Measurements from ENCODE around the gene TMEM184A. TPM values are rescaled to one million over a fixed set of nuclear protein-coding genes. Genes with fewer than 3 reads are reported as not detected.
"Not testable (repeated sequence)": the region's sequence is repeated elsewhere in the genome, so short reads cannot be mapped to it uniquely, and the experiment has no call there.

The TMEM184A gene
- total RNA-seq, 1 experiment from 2014 or later: 21.4 TPM

- Histone ChIP-seq H3K9me3 (ENCODE audit: insufficient read depth, low read depth) (no peaks in the 10 kb centered on the region), H3K27me3 (ENCODE audit: insufficient read depth, low read depth) (peaks cover 57% of the 10 kb centered on the region), H4K20me1 (ENCODE audit: insufficient read depth) (peaks cover 7% of the 10 kb centered on the region; the same call in 1 of the 2 replicates), H3K9me2 (ENCODE audit: insufficient read depth) (no peaks in the 10 kb centered on the region), H3K79me2 (ENCODE audit: low read depth) (no peaks in the 10 kb centered on the region), H2AFZ (no peak overlapping the region), H3F3A (ENCODE audit: insufficient read depth, low read depth) (no peaks in the 10 kb centered on the region), H3K4me3 (no peak overlapping the region), H3K36me3 (ENCODE audit: low read depth) (no peaks in the 10 kb centered on the region), H3K4me1 (replicated peaks; ENCODE audit: insufficient read depth) (no peaks in the 10 kb centered on the region), H3K4me2 (no peak overlapping the region), H3K27ac (no peak overlapping the region)
- no peak for DNase-seq
- intact Hi-C loops (cut with micrococcal nuclease; ENCODE audit: unreplicated experiment): no loop called here
- TF ChIP-seq CTCF (conservative IDR thresholded peaks at IDR 0.05) (no peak), EZH2 (IDR thresholded peaks at IDR 0.05; ENCODE audit: low read depth) (no peak)
- BruUV-seq (replicated peaks): no TSS peak
- ChIA-PET POLR2A (ENCODE audit: unreplicated experiment) (no interaction called here), CTCF (interaction anchor here (0.5 to 0.6 kb wide), 2 partner anchors 10 to 1104 kb away, joined by 3 read pairs; no protein-coding TSS in a partner anchor)
Measured at GRCh38 chr7:1584700-1585099, 28.7 kb upstream of the TMEM184A start.

GRCh38 chr7:1583241-1583930, 27.4 kb upstream of the TMEM184A start:
- H3F3A ChIP-seq (ENCODE audit: insufficient read depth, low read depth); H3K4me1 ChIP-seq (replicated peaks; ENCODE audit: insufficient read depth); H3K79me2 ChIP-seq (ENCODE audit: low read depth); H2AFZ ChIP-seq; H3K9me3 ChIP-seq (ENCODE audit: insufficient read depth, low read depth); H3K4me2 ChIP-seq; H3K9me2 ChIP-seq (ENCODE audit: insufficient read depth); POLR2A ChIA-PET (ENCODE audit: unreplicated experiment); H3K27ac ChIP-seq; BruUV-seq (replicated peaks); intact Hi-C loops (cut with micrococcal nuclease; ENCODE audit: unreplicated experiment); H4K20me1 ChIP-seq (ENCODE audit: insufficient read depth); H3K4me3 ChIP-seq; H3K36me3 ChIP-seq (ENCODE audit: low read depth); DNase-seq: not testable (repeated sequence)
- peaks cover 44% of the 10 kb centered on the region for H3K27me3 ChIP-seq (ENCODE audit: insufficient read depth, low read depth)
- CTCF ChIA-PET: interaction anchor here (0.6 to 0.7 kb wide), 3 partner anchors 65 to 910 kb away, joined by 3 to 12 read pairs (median 5); no protein-coding TSS in a partner anchor

GRCh38 chr7:1580422-1581030, 24.5 kb upstream of the TMEM184A start:
- 0 out of 2 replicates have a peak, but pooled peaks cover 7% of the 10 kb centered on the region for H4K20me1 ChIP-seq (ENCODE audit: insufficient read depth)
- H3K79me2 ChIP-seq (ENCODE audit: low read depth): no peaks in the 10 kb centered on the region
- no peak overlapping the region for H3K27ac ChIP-seq
- intact Hi-C loops (cut with micrococcal nuclease; ENCODE audit: unreplicated experiment): no loop called here
- peaks cover 16% of the 10 kb centered on the region for H3K27me3 ChIP-seq (ENCODE audit: insufficient read depth, low read depth)
- BruUV-seq (replicated peaks): no TSS peak
- CTCF ChIA-PET: interaction anchor here (0.7 kb wide), 1 partner anchor 9 kb away, joined by 5 read pairs; no protein-coding TSS in a partner anchor
- H3K4me3 ChIP-seq: no peak overlapping the region
- H3K4me2 ChIP-seq: no peak overlapping the region
- no peaks in the 10 kb centered on the region for H3K9me3 ChIP-seq (ENCODE audit: insufficient read depth, low read depth)
- TF ChIP-seq EZH2 (IDR thresholded peaks at IDR 0.05; ENCODE audit: low read depth): no peak
- TF ChIP-seq CTCF (conservative IDR thresholded peaks at IDR 0.05): no peak
- POLR2A ChIA-PET (ENCODE audit: unreplicated experiment): interaction anchor here (0.7 kb wide), 1 partner anchor 1392 kb away, joined by 11 read pairs; no protein-coding TSS in a partner anchor
- no peak overlapping the region for H2AFZ ChIP-seq
- H3K9me2 ChIP-seq (ENCODE audit: insufficient read depth): no peaks in the 10 kb centered on the region
- no peaks in the 10 kb centered on the region for H3K36me3 ChIP-seq (ENCODE audit: low read depth)
- no peaks in the 10 kb centered on the region for H3F3A ChIP-seq (ENCODE audit: insufficient read depth, low read depth)
- no peak for DNase-seq
- H3K4me1 ChIP-seq (replicated peaks; ENCODE audit: insufficient read depth): no peaks in the 10 kb centered on the region

All from PC-9 (cell line).